Right ventricle myocardium inferior (tissue), 1 donor: ENCODE measurements around the gene LRRC4C. TPM values are rescaled to one million over a fixed set of nuclear protein-coding genes. Genes with fewer than 3 reads are reported as not detected.

ENCODE experiments used
- ATAC-seq: fragments of 200-7000 bp; cut with Tn5 transposase; one replicate; pipeline ENCODE4 v1.9.1; 2020; ENCODE audit warnings: mild to moderate bottlenecking, moderate library complexity
- DNase-seq: peaks from one replicate; pipeline ENCODE4 v3.0.0; 2021; ENCODE audit errors: missing footprints
- intact Hi-C: fragments of 100-400 bp; cut with DNase I; formaldehyde crosslinking; loops from one replicate; pipeline ENCODE4 v1.11.0; 2022
- total RNA-seq: library from RNA; stranded (reverse); fragmentation: NEBNext Ultra II Directional; extraction: Animal tissue kit (Norgen Biotek cat#: 25700); gene quantifications from one replicate; pipeline ENCODE4 v1.2.1, GENCODE V29; 2021
- donor health status: DM: no; HTN: yes; CAD: no; lungs with severe emphysema.

Gene LRRC4C
- total RNA-seq, 1 donor from 2014 or later: 1.0 TPM

DNA sequence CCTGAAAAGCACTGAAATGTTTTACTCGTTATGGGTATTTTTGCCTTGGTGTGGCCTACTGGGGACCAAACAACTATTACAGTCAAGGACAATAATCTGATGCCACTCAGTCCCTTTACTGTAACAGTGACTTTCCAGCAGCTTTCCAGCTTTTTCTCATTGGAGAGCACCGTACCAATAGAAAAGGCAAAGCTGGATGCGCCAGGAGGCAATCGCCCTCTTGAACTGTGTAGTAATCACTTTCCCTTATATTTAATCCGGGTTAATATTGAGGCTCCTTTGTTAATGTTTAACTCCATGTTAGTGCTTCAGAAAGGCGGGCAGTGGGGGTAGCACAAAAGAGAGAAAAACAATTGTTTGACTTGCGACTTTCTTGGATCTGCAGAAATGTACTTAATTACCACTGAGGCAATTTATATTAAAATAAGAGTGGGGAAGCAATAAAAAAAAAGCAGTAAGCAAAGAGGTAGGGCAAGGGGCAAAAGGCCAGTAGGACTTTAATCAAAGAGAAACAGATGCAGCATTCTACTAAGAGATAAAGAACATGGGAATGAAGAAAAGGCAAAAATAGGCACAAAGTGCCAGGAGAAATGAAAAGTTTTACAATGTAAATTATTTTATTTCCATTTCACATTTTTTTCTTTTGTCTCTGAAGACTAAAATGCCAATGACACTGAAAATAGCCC lies 81.6 kb downstream of the LRRC4C start:
- DNase-seq: no peak
- intact Hi-C loops: no loop called here
- no peak for ATAC-seq

DNA sequence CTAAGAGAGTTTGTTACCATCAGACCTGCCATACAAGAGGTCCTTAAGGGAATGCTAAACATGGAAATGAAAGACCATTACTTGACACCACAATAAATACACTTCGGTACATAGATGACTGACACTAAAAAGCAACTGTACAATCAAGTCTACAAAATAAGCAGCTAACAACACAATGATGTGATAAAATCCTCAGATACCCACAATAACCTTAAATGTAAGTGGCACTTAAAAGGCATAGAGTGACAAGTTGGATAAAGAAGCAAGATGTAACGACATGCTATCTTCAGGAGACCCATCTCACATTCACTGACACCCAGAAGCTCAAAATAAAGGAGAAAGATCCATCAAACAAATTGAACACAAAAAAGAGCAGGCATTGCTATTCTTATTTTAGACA lies 107.6 kb downstream of the LRRC4C start:
- intact Hi-C loops: no loop called here
- DNase-seq: no peak
- no peak for ATAC-seq

DNA sequence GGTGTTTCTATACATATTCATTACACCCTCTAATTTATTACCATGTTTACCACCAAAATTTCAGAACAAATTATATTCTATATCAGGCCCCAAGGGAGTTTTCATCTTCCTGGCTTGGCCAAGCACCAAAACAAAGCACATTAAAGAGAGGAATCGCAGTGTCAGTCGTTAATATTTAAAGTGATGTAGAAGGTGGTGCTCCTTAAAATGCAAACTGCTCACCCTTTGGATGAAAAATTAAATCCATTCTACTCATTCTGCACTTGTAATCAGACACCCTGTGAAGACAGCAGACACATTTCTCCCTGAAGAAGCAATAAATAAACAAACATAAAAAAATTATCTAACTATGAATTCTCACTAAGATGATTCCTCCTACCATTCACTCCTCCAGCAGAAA lies 113.4 kb downstream of the LRRC4C start:
- DNase-seq (no peak), ATAC-seq (no peak)
- intact Hi-C loops: no loop called here

DNA sequence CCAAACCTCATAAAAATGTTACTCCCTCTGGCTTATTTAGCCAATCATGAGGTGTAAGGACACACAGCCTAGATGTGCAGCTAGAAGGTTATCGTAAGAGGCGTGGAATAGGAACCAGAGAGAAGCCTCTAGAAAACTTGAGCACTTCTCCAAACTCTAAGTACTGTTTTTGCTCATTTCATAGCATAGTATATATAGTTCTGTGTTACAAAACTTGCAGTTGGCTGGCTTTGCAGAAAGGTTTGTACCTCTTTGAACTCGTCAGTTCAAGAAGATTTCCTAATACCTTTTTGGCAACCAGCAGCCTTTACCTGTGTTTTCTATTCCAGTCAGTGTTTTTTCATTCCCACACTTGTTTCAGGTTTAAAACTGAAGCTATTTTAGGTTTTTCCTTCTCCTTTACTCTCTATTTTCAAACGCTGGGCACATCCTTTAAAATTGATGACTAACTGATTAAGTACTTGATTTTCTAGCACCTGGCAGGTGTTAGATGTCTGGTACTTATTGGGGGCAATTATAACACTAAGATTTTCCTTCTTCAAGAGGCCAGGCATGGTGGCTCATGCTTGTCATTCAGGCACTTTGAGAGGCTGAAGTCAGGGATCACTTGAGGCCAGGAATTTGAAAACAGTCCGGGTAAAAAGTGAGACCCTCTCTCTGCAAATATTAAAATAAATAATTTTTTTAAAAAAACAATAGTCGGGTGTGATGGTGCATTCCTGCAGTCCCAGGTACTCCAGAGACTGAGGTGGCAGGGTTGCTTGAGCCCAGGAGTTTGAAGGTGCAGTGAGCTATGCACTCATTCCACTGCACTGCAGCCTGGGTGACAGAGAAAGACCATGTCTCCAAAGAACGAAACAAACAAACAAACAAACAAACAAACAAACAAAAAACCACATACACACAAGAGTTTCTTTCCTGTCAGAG lies 125.2 kb downstream of the LRRC4C start:
- DNase-seq (no peak), ATAC-seq (no peak)
- intact Hi-C loops: no loop called here

DNA sequence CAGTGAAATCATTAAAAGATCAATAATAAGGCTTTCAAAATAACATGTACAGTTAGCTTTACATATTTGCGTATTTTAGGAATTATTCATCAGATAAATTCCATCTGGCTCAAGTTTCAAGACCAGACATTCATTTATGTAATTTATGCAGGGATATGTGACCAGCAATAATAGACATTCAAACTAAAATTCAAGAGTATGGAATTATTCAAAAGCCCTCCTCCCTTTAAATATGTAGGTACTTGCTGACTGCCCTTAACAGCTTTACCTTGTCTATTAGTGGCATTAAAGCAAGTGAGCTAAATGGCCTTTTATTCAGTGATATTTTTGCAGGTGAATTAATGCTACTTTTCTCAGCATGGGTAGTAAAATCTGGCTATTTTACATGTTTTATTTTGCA lies 126.1 kb downstream of the LRRC4C start:
- no peak for ATAC-seq
- intact Hi-C loops: no loop called here
- DNase-seq: no peak

- ATAC-seq: no peak
- intact Hi-C loops: no loop called here
- DNase-seq: no peak
These were observed 131.1 kb downstream of the LRRC4C start for GRCh38 chr11:41328324-41328723.

GRCh38 chr11:41323446-41323845 lies 136.0 kb downstream of the LRRC4C start:
- intact Hi-C loops: no loop called here
- ATAC-seq (no peak), DNase-seq (no peak)

- ATAC-seq: no peak
- no peak for DNase-seq
- intact Hi-C loops: no loop called here
These were observed 138.8 kb downstream of the LRRC4C start for GRCh38 chr11:41320653-41321052.

DNA sequence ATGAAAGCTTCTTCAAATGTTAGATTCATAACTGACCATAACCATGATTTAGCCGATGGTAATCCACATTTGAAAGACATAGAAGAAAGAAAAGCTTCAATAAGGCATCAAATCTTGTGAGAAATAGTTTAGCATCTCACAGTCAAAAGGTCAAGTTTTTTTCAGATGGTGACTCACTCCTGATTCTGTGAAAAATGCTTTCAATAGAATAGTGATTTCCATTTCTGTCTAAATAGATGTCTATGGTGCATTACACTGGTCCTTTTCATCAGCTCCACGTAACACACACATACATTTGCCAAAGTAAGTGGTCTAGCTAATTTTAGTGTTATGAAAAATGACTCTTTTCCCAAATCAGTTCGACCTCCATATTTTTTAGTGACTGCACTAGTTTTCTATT lies 139.2 kb downstream of the LRRC4C start:
- DNase-seq (no peak), ATAC-seq (no peak)
- intact Hi-C loops: no loop called here

GRCh38 chr11:41319434-41319833 lies 140.0 kb downstream of the LRRC4C start:
- DNase-seq (no peak), ATAC-seq (no peak)

GRCh38 chr11:41316751-41317150 lies 142.7 kb downstream of the LRRC4C start:
- intact Hi-C loops: no loop called here
- no peak for ATAC-seq
- no peak for DNase-seq

More at GRCh38 chr11:41319434-41319833, 140.0 kb downstream of the LRRC4C start:
- intact Hi-C loops: no loop called here

- DNase-seq (no peak), ATAC-seq (no peak)
- intact Hi-C loops: no loop called here
These were observed 146.2 kb downstream of the LRRC4C start for GRCh38 chr11:41313226-41313625.

GRCh38 chr11:41309716-41310115 lies 149.7 kb downstream of the LRRC4C start:
- DNase-seq (no peak), ATAC-seq (no peak)
- intact Hi-C loops: no loop called here

GRCh38 chr11:41309111-41309522 lies 150.3 kb downstream of the LRRC4C start:
- ATAC-seq: no peak
- intact Hi-C loops: no loop called here
- no peak for DNase-seq

GRCh38 chr11:41308286-41308685 lies 151.2 kb downstream of the LRRC4C start:
- DNase-seq (no peak), ATAC-seq (no peak)
- intact Hi-C loops: no loop called here

- ATAC-seq (no peak), DNase-seq (no peak)
- intact Hi-C loops: no loop called here
These were observed 152.0 kb downstream of the LRRC4C start for GRCh38 chr11:41307296-41308080.

DNA sequence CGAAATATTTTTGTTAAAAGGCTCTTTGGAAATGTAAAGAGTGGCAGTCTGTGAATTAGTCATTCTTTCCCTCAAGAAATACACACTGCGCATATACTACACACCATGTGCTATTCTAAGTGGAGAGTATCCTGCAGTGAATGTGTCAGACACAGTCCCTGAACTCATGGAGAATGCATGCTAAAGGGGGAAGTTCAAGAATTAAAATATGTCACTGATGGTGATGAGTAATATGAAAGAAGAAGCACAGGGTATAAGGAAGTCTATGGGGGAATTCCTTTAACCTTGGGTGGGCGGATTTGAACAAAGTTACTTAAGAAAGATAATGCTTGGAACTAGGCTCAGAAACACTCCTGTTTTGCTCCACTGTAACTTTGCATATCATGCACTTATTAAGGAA lies 153.0 kb downstream of the LRRC4C start:
- ATAC-seq: no peak
- no peak for DNase-seq
- intact Hi-C loops: no loop called here

GRCh38 chr11:41301023-41301422 lies 158.4 kb downstream of the LRRC4C start:
- no peak for DNase-seq
- intact Hi-C loops: no loop called here
- ATAC-seq: no peak

DNA sequence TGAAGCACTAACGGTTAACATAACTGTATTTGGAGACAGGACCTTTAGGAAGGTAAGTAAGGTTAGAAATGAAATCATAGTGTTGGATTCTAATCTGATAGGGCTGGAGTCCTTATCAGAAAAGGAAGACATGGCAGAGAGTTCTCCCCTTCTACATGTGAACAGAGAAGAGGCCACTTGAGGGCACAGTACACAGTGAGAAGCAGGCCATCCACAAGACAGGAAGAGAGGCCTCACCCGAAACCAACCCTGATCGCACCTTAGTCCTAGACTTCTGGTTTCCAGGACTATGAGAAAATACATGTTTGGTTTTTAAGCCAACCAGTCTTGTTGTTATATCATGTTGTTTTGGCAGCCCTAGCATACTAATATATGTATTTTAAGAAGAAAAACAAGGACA lies 170.0 kb downstream of the LRRC4C start:
- intact Hi-C loops: no loop called here
- DNase-seq: no peak
- no peak for ATAC-seq
